ENCODE data around the gene NTF3. TPM values are rescaled to one million over a fixed set of nuclear protein-coding genes. Genes with fewer than 3 reads are reported as not detected.

The NTF3 gene
- total and polyA plus RNA-seq, 9 donors: 3.2 to 15.9 (median 9.4) TPM

DNA sequence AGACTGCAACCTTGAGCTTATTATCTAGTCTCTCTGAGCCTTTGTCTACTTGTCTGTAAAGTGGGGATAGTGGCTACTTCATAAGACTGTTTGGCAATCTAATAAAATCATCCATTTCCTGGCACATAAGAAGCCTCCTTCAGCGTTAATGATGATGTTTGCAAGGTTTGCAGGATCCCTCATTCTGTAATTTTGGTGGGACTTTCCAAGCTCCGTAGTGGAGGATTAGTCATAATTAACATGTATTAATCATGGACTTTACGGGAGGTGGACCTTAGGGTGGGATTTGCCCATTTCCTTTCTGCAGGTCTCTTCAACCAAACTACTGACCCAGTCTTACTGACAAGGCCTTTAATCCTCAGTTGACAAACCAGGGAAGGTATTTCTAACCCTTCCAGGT lies 66.2 kb downstream of the NTF3 start:
- Histone ChIP-seq H3K36me3 (no peaks in the 10 kb centered on the region), H3K4me3 (no peak overlapping the region), H3K4me1 (ENCODE audit: insufficient read depth) (peaks cover 25% of the 10 kb centered on the region), H3K27ac (no peak overlapping the region), H3K9me3 (no peaks in the 10 kb centered on the region), H3K27me3 (no peaks in the 10 kb centered on the region)
- 72 to 74% (median 73%) methylated on average over 3 of the region's 3 CpGs for WGBS, 3 donors
- DNase-seq: no peak
- intact Hi-C loops (cut with DNase I): no loop called here
- TF ChIP-seq, protein P1, sequence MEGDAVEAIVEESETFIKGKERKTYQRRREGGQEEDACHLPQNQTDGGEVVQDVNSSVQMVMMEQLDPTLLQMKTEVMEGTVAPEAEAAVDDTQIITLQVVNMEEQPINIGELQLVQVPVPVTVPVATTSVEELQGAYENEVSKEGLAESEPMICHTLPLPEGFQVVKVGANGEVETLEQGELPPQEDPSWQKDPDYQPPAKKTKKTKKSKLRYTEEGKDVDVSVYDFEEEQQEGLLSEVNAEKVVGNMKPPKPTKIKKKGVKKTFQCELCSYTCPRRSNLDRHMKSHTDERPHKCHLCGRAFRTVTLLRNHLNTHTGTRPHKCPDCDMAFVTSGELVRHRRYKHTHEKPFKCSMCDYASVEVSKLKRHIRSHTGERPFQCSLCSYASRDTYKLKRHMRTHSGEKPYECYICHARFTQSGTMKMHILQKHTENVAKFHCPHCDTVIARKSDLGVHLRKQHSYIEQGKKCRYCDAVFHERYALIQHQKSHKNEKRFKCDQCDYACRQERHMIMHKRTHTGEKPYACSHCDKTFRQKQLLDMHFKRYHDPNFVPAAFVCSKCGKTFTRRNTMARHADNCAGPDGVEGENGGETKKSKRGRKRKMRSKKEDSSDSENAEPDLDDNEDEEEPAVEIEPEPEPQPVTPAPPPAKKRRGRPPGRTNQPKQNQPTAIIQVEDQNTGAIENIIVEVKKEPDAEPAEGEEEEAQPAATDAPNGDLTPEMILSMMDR (IDR thresholded peaks at IDR 0.05): no peak
- TF ChIP-seq EP300 (IDR thresholded peaks at IDR 0.05): no peak
- TF ChIP-seq POLR2A (IDR thresholded peaks at IDR 0.05): no peak

DNA sequence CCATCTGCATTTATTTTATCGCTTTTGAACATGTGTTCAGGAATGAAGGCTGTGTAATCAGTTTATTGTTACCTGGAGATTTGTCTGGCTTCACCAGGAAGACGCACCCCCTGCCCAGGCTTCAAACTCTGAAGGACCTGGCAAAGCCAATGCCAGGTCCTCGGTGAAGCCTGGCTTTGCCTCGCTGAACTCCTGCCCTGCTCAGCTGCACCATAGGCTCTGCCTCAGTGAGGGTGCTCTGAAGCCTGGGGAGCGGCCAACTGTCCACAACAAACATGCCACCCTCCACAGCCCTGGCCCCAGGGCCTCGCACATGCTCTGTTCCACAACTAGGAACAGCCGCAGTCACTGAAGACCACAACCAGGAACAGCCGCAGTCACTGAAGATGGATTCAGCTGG lies 66.9 kb downstream of the NTF3 start:
- intact Hi-C loops (cut with DNase I): no loop called here
- Histone ChIP-seq H3K4me3 (no peak overlapping the region), H3K27ac (no peak overlapping the region), H3K4me1 (ENCODE audit: insufficient read depth) (peaks cover 19% of the 10 kb centered on the region), H3K9me3 (no peaks in the 10 kb centered on the region), H3K27me3 (no peaks in the 10 kb centered on the region), H3K36me3 (no peaks in the 10 kb centered on the region)
- WGBS, 3 donors: 96 to 99% (median 97%) methylated on average over 8 of the region's 8 CpGs
- TF ChIP-seq EP300 (IDR thresholded peaks at IDR 0.05) (no peak), POLR2A (IDR thresholded peaks at IDR 0.05) (no peak)
- TF ChIP-seq, protein P1 (IDR thresholded peaks at IDR 0.05): no peak
- no peak for DNase-seq

DNA sequence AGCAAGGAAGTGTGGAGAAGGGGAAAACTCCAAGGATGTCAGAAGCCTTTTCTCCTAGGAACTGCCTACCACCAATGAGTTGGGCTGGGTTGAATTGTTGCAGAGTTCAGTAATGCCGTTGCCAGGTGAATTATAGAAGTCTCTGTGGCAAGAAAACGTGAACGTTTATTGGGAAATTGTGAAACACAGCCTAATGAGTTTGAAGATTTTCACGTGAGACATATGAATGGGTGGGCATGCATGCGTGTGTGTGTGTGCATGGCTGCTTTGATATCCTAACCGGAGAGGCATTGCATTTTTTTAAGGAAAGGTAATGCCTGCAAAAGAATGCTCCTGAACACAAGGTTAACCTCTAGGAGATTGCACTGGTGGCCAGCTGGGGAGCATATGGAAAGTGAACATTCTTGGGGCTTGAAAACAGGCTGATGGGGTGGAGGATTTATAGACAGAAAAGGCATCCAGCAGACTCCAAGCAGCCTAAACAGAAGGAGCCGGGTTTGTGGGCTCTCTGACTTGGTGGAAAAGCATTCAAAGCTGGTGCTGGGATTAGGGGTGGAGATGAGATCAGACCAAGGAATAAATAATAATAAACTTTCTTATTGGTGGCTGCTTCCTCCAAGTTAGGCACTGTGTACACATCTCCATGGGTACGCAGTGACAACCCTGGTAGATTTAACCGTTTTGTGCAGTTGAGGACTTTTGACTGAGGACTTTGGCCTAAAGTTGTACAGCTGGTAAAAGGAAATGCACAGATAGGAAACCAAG lies 67.8 kb downstream of the NTF3 start:
- Histone ChIP-seq H3K27ac (no peak overlapping the region), H3K36me3 (no peaks in the 10 kb centered on the region), H3K4me3 (no peak overlapping the region), H3K9me3 (no peaks in the 10 kb centered on the region), H3K4me1 (ENCODE audit: insufficient read depth) (peaks cover 11% of the 10 kb centered on the region), H3K27me3 (no peaks in the 10 kb centered on the region)
- intact Hi-C loops (cut with DNase I): no loop called here
- WGBS, 3 donors: 61 to 64% (median 64%) methylated on average over 9 of the region's 9 CpGs
- no peak for DNase-seq
- no peak for TF ChIP-seq EP300 (IDR thresholded peaks at IDR 0.05)
- TF ChIP-seq POLR2A (IDR thresholded peaks at IDR 0.05): no peak
- TF ChIP-seq, protein P1 (IDR thresholded peaks at IDR 0.05): no peak

GRCh38 chr12:5500331-5500659 lies 68.4 kb downstream of the NTF3 start:
- Histone ChIP-seq H3K27me3 (no peaks in the 10 kb centered on the region), H3K4me1 (ENCODE audit: insufficient read depth) (peaks cover 11% of the 10 kb centered on the region), H3K4me3 (no peak overlapping the region), H3K27ac (no peak overlapping the region), H3K36me3 (no peaks in the 10 kb centered on the region), H3K9me3 (no peaks in the 10 kb centered on the region)
- TF ChIP-seq EP300 (IDR thresholded peaks at IDR 0.05) (no peak), POLR2A (IDR thresholded peaks at IDR 0.05) (no peak)
- TF ChIP-seq, protein P1 (IDR thresholded peaks at IDR 0.05): no peak
- no peak for DNase-seq
- intact Hi-C loops (cut with DNase I): no loop called here
- WGBS, 3 donors: 71 to 86% (median 78%) methylated on average over 7 of the region's 7 CpGs
